ENCODE results near the gene CYP26A1.

Gene CYP26A1

DNA sequence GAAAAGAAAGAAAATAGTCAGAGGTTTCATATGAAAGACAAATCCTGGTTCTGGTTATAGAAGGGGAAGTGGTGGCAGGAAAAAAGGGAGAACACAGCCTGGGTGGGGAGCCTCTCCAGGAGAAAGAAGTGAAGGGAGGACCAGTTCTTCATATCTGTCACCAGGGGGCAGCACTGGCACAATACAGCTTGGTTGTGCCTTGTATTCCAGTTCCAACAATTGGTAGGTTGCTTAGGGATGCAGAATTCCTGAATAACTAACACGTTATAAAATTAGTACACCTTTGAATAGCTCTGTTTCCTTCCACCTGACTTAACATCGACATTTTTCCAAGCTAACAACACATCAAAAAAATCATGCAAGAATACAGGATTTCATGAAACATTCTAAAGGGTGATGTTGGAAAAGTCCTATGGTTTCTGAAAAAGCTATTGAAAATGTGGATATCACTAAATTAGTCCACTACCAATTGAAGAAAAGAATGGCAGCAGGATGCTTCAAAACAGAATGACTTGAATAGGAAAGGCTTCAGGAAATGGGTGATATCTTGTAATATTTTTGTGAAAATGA lies 52.9 kb downstream of the CYP26A1 start:
- no peak for DNase-seq

All from NCI-H1436 treated with DMSO at 0.1 percent for 48 hours (cell line).